Right lobe of liver (tissue), 6 donors: ENCODE measurements around the gene TAS2R43. TPM values are rescaled to one million over a fixed set of nuclear protein-coding genes. Genes with fewer than 3 reads are reported as not detected.
"Not testable (repeated sequence)": the region's sequence is repeated elsewhere in the genome, so short reads cannot be mapped to it uniquely, and the experiment has no call there.

Source experiments
- ATAC-seq, 4 donors: fragments of 200-7000 bp; cut with Tn5 transposase; one replicate each; pipeline ENCODE4 v1.9.1; 2020; ENCODE audit warnings: mild to moderate bottlenecking in 4 of 4, moderate library complexity in 4 of 4
- DNase-seq, 3 donors: peaks; one replicate each; pipeline ENCODE4 v3.0.0-alpha.2; 2020
- H3K27ac ChIP-seq, 3 donors: fragments of 200-600 bp; one replicate each; pipeline ENCODE4 v1.8.0; 2022
- H3K27me3 ChIP-seq, 2 donors: fragments of 200-600 bp; one replicate each; pipeline ENCODE4 v1.8.0; 2022
- H3K36me3 ChIP-seq, 4 donors: fragments of 200-600 bp; sonication (generic) in 1 of 4; one replicate each; pipeline versions ENCODE4 v1.5.1 to v1.8.0; 2017 to 2022; ENCODE audit warnings: control low read depth in 1 of 4
- H3K4me1 ChIP-seq, 4 donors: fragments of 200-600 bp; sonication (generic) in 1 of 4; one replicate each; pipeline versions ENCODE4 v1.5.1 to v1.8.0; 2017 to 2022; ENCODE audit warnings: control low read depth in 1 of 4
- H3K4me3 ChIP-seq, 3 donors: fragments of 200-600 bp; one replicate each; pipeline ENCODE4 v1.8.0; 2022
- H3K9me3 ChIP-seq, 4 donors: fragments of 200-600 bp; sonication (generic) in 1 of 4; one replicate each; pipeline versions ENCODE4 v1.5.1 to v1.8.0; 2017 to 2022; ENCODE audit warnings: control low read depth in 1 of 4
- POLR2A ChIP-seq: fragments of 450-650 bp; IDR thresholded peaks from one replicate; pipeline ENCODE4 v1.6.1; 2017; ENCODE audit warnings: antibody characterized with exemption, mild to moderate bottlenecking
- WGBS: methylation state at CpG from one replicate; pipeline ENCODE4 v1.1.6; 2018; ENCODE audit warnings: low coverage, low lambda C conversion rate; ENCODE audit not compliant: insufficient coverage; ENCODE audit errors: missing lambda C conversion rate; 5-methylcytosine and 5-hydroxymethylcytosine counted together
- intact Hi-C, 2 donors: fragments of 100-400 bp; cut with DNase I; formaldehyde crosslinking; loops; one replicate each; pipeline versions ENCODE4 v1.11.2 to v1.14.1; 2022
- small RNA-seq, 2 experiments: library from RNA; depleted of rRNA; stranded (forward); fragments of <200 nt; gene quantifications; one replicate each; pipeline ENCODE3, GENCODE V24; 2016
- total RNA-seq, 6 experiments: library from RNA; depleted of rRNA in 2 of 6; stranded (reverse); fragments of >200 nt in 2 of 6; fragmentation: NEBNext Ultra II Directional in 3 of 6; extraction: Animal tissue kit (Norgen Biotek cat#: 25700) in 3 of 6; gene quantifications; one replicate each; pipeline versions ENCODE4 v1.1.0 to v1.2.4, GENCODE V29; 2016 to 2023
- TF ChIP-seq, protein P1 (sequence below), 4 donors: fragments of 200-600 bp in 3 of 4; fragments of 450-650 bp in 1 of 4; IDR thresholded peaks; one replicate each; pipeline versions ENCODE4 v1.5.1 to v1.8.0; 2016 to 2022; ENCODE audit warnings: antibody characterized with exemption in 4 of 4, mild to moderate bottlenecking in 2 of 4
- donor health status: DM: no; HTN: yes; CAD: no.
- donor health status: DM: no; HTN: no; CAD: no.
- donor health status: DM: no; HTN: no; CAD: no.
- donor health status: DM: no; HTN: yes; CAD: no.
- donor health status: DM: no; HTN: yes; CAD: no.

TAS2R43 gene
- total RNA-seq, 6 experiments from 2014 or later: 0.37 to 2.8 (median 0.49) TPM; not detected in 1

DNA sequence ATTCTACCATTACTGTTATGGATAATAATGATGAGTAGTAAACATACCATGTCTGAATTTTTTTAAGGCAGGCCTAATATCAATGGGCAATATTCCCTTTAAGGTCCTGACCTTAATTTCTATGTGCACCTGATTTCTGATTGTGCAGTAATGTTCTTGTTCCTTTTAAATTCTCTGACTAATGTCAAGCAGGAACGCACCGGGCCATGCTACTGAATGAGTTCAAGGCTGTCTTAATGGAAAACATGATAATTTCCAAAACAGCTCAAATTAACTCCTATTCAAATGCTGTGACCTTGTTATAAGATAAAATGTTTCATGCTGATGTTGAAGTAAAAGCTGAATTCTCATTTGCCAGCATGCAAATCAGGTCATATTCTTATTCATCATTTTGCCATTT, 36.8 kb downstream of the TAS2R43 start:
- 77% methylated on average over 2 of the region's 2 CpGs for WGBS
- Histone ChIP-seq H3K27ac (no peak overlapping the region), H3K27me3 (no peaks in the 10 kb centered on the region), H3K4me3 (no peak overlapping the region), H3K9me3 (no peaks in the 10 kb centered on the region), H3K4me1 (no peaks in the 10 kb centered on the region), H3K36me3 (no peaks in the 10 kb centered on the region)
- intact Hi-C loops: no loop called here
- ATAC-seq (no peak), DNase-seq (no peak)
- TF ChIP-seq, protein P1, sequence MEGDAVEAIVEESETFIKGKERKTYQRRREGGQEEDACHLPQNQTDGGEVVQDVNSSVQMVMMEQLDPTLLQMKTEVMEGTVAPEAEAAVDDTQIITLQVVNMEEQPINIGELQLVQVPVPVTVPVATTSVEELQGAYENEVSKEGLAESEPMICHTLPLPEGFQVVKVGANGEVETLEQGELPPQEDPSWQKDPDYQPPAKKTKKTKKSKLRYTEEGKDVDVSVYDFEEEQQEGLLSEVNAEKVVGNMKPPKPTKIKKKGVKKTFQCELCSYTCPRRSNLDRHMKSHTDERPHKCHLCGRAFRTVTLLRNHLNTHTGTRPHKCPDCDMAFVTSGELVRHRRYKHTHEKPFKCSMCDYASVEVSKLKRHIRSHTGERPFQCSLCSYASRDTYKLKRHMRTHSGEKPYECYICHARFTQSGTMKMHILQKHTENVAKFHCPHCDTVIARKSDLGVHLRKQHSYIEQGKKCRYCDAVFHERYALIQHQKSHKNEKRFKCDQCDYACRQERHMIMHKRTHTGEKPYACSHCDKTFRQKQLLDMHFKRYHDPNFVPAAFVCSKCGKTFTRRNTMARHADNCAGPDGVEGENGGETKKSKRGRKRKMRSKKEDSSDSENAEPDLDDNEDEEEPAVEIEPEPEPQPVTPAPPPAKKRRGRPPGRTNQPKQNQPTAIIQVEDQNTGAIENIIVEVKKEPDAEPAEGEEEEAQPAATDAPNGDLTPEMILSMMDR (IDR thresholded peaks at IDR 0.05): no peak
- TF ChIP-seq POLR2A: no peak

DNA sequence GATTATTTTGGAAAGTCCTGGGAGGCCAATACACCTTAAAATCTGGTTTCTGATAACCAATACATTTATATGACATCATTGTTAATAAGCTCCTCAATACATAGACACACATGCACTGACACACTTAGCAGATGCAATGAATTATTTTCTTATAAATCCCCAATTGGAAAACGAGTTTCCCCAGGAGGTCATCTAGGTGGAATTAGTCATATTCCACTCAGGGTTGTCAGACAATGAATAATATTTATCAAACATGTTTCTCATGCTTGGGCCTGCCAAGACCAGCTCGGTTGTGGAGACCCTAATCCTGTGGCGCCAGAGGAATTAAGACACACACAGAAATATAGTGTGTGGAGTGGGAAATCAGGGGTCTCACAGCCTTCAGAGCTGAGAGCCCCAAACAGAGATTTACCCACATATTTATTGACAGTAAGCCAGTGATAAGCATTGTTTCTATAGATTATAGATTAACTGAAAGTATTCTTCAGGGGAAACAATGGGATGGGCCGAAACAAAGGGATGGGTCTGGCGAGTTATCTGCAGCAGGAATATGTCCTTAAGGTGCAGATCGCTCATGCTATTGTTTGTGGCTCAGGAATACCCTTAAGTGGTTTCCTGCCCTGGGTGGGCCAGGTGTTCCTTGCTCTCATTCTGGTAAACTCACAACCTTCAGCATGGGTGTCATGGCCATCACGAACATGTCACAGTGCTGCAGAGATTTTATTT, 42.1 kb downstream of the TAS2R43 start:
- ATAC-seq, H3K27ac ChIP-seq, DNase-seq, H3K4me3 ChIP-seq, H3K4me1 ChIP-seq, H3K36me3 ChIP-seq, H3K9me3 ChIP-seq, intact Hi-C loops, H3K27me3 ChIP-seq: not testable (repeated sequence)
- 96% methylated on average over 5 of the region's 7 CpGs for WGBS

DNA sequence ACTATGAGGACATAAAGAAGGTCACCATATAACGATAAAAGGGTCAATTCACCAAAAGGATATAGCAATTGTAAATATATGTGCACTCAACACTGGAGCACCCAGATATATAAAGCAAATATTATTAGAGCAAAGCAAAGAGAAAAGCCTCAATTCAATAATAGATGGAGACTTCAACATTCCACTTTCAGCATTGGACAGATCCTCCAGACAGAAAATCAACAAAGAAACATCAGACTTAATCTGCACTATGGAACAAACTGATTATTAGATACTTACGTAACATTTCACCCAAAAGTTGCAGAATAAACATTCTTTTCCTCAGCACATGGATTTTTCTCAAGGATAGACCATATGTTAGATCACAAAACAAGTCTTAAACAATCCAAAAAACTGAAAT, 50.7 kb downstream of the TAS2R43 start:
- not testable (repeated sequence) for H3K27ac ChIP-seq, ATAC-seq

More for the DNA sequence above, 50.7 kb downstream of the TAS2R43 start:
- H3K9me3 ChIP-seq, DNase-seq, H3K4me1 ChIP-seq, intact Hi-C loops, H3K27me3 ChIP-seq, H3K36me3 ChIP-seq, H3K4me3 ChIP-seq: not testable (repeated sequence)
- 94% methylated on average over 2 of the region's 2 CpGs for WGBS

Small RNA genes within 50 kb of the gene (small RNA-seq; reads per million reads assigned to genes)
- 0 reads per million in 2 experiments for gene AC018630.1

Other genes with a start within 250 kb of the TAS2R43 start
- 1 to 10 TPM in 2 of 6 experiments, under 1 TPM in 4; 0.68 to 1.6 (median 0.99) TPM for gene PRR4, start 242.8 kb downstream of the TAS2R43 start, total RNA-seq
- gene PRH1, start 208.1 kb downstream of the TAS2R43 start, total RNA-seq: 10 to 100 TPM in 3 of 6 experiments, 1 to 10 TPM in 3; 6.7 to 20.3 (median 10.1) TPM
- 1 to 10 TPM in 2 of 6 experiments, under 1 TPM in 4; 0.51 to 2.4 (median 0.81) TPM for gene TAS2R13, start 182.8 kb downstream of the TAS2R43 start, total RNA-seq
- gene PRH2, start 163.1 kb downstream of the TAS2R43 start, total RNA-seq: not detected
- gene TAS2R14, start 153.1 kb downstream of the TAS2R43 start, total RNA-seq: 1 to 10 TPM in 3 of 6 experiments, under 1 TPM in 3; 0.81 to 4.2 (median 1.6) TPM
- 1 to 10 TPM in 2 of 6 experiments, under 1 TPM in 4; 0.60 to 1.7 (median 0.78) TPM for gene TAS2R50, start 105.4 kb downstream of the TAS2R43 start, total RNA-seq
- gene TAS2R20, start 94.0 kb downstream of the TAS2R43 start, total RNA-seq: 1 to 10 TPM in 4 of 6 experiments, under 1 TPM in 2; 0.46 to 3.0 (median 1.6) TPM
- 1 to 10 TPM; 1.1 to 3.8 (median 1.8) TPM for gene TAS2R19, start 69.7 kb downstream of the TAS2R43 start, total RNA-seq
- gene TAS2R31, start 60.9 kb downstream of the TAS2R43 start, total RNA-seq: 1 to 10 TPM in 5 of 6 experiments, under 1 TPM in 1; 0.95 to 4.9 (median 2.3) TPM
- gene TAS2R46, start 30.0 kb downstream of the TAS2R43 start, total RNA-seq: 1 to 10 TPM in 3 of 6 experiments, under 1 TPM in 3; 0.51 to 2.6 (median 0.88) TPM
- gene TAS2R30, start 42.3 kb upstream of the TAS2R43 start, total RNA-seq: 1 to 10 TPM; 1.2 to 5.1 (median 2.0) TPM
- 1 to 10 TPM; 5.4 to 9.4 (median 6.3) TPM for gene SMIM10L1, start 78.9 kb upstream of the TAS2R43 start, total RNA-seq
- not detected for gene TAS2R42, start 94.6 kb upstream of the TAS2R43 start, total RNA-seq
- gene PRB3, start 177.4 kb upstream of the TAS2R43 start, total RNA-seq: not detected
- gene PRB4, start 218.1 kb upstream of the TAS2R43 start, total RNA-seq: not detected